HL-60 (cell line): ENCODE results near the gene GAMT.

Experiments
- DNase-seq, 2 experiments: peaks; one replicate each; pipeline ENCODE4 v3.0.0-alpha.2; 2010 to 2020; ENCODE audit warnings: low read depth in 1 of 2, low spot score in 1 of 2
- H3K27ac ChIP-seq: fragments of 250-450 bp; sonication (Bioruptor Pico); replicated peaks from 2 replicates; pipeline ENCODE4 v1.5.1; 2020; ENCODE audit warnings: mild to moderate bottlenecking, moderate library complexity
- H3K27me3 ChIP-seq: fragments of 250-450 bp; sonication (Bioruptor Pico); 2 replicates; pipeline ENCODE4 v1.5.1; 2021; ENCODE audit warnings: mild to moderate bottlenecking, moderate library complexity; ENCODE audit not compliant: insufficient read depth, poor library complexity, severe bottlenecking
- H3K4me3 ChIP-seq: replicated peaks from 2 replicates; pipeline ENCODE4 v1.5.1; 2011; ENCODE audit warnings: mild to moderate bottlenecking, control low read depth, low read length; ENCODE audit not compliant: insufficient read depth
- GABPA ChIP-seq: IDR thresholded peaks from 2 replicates; pipeline ENCODE4 v1.6.1; 2012; ENCODE audit warnings: low read depth
- POLR2AphosphoS5 ChIP-seq: IDR thresholded peaks from 2 replicates; pipeline ENCODE4 v1.6.1; 2012; ENCODE audit warnings: low read depth
- SPI1 ChIP-seq: IDR thresholded peaks from 2 replicates; pipeline ENCODE4 v1.6.1; 2012; ENCODE audit warnings: low read depth, mild to moderate bottlenecking, borderline replicate concordance
- TF ChIP-seq, protein P1 (sequence below): IDR thresholded peaks from 2 replicates; pipeline ENCODE4 v1.6.1; 2012; ENCODE audit warnings: low read depth; ENCODE audit not compliant: insufficient replicate concordance
- TF ChIP-seq, protein P2 (sequence below): IDR thresholded peaks from one replicate; pipeline ENCODE4 v1.5.1; 2011; ENCODE audit warnings: low read length, control low read depth, inconsistent platforms; ENCODE audit not compliant: insufficient read depth

GAMT gene

DNA sequence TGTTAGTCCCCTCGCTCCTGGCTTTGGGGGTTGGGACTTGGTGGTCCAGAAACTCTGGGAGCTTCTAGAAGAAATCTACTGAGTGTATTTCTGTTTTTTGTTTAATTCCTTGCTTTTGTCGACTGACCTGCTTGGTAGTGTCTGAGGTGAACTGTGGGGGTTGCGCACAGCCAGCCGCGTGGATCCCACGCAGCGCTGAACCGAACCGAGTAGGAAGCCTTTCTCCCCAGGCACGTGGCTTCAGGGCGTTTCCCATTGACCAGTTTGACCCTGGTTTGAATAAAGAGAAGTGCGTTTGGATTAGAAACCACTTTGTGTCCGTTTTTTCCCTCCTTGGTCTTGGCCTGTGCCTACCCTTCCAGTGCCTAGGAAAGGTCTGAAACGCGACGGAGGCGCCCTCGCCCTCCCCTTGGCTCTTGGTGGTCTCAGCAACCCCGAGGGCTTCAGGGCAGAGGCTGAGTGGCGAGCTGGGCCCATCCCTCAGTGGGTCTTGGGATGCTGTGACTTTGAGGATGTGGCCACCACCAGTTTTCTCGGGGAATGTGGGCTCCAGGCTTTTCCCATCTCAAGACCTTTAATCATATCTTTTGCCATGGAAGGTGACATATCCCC lies 34.1 kb upstream of the GAMT start:
- no peak for DNase-seq
- no peak overlapping the region for H3K27ac ChIP-seq
- TF ChIP-seq, protein P1, sequence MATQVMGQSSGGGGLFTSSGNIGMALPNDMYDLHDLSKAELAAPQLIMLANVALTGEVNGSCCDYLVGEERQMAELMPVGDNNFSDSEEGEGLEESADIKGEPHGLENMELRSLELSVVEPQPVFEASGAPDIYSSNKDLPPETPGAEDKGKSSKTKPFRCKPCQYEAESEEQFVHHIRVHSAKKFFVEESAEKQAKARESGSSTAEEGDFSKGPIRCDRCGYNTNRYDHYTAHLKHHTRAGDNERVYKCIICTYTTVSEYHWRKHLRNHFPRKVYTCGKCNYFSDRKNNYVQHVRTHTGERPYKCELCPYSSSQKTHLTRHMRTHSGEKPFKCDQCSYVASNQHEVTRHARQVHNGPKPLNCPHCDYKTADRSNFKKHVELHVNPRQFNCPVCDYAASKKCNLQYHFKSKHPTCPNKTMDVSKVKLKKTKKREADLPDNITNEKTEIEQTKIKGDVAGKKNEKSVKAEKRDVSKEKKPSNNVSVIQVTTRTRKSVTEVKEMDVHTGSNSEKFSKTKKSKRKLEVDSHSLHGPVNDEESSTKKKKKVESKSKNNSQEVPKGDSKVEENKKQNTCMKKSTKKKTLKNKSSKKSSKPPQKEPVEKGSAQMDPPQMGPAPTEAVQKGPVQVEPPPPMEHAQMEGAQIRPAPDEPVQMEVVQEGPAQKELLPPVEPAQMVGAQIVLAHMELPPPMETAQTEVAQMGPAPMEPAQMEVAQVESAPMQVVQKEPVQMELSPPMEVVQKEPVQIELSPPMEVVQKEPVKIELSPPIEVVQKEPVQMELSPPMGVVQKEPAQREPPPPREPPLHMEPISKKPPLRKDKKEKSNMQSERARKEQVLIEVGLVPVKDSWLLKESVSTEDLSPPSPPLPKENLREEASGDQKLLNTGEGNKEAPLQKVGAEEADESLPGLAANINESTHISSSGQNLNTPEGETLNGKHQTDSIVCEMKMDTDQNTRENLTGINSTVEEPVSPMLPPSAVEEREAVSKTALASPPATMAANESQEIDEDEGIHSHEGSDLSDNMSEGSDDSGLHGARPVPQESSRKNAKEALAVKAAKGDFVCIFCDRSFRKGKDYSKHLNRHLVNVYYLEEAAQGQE = no peak
- TF ChIP-seq POLR2AphosphoS5 (peak; percentile 48; the same call in 1 of the 2 replicates), GABPA (no peak)
- H3K27me3 ChIP-seq = no peaks in the 10 kb centered on the region
- no peak overlapping the region for H3K4me3 ChIP-seq

DNA sequence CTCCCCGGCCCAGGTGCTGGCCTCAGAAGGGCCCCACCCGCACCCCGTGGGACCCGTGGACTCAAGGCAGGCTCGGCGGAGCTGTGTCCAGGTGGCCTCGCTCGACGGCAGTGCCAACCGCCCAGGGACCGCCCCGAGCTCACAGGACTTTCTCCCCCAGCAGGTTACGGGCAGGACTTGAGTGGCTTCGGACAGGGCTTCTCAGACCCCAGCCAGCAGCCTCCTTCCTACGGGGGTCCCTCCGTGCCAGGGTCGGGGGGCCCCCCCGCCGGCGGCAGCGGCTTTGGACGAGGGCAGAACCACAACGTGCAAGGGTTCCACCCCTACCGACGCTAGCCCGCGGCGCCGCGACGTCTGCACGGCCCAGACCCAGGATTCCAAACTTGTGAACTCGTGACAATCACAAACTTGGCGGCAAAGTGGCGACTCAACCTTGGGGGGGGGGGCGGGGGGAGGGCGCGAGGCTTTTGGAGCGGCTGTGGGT lies 33.3 kb upstream of the GAMT start:
- DNase-seq = no peak
- Histone ChIP-seq H3K4me3 (no peak overlapping the region), H3K27me3 (no peaks in the 10 kb centered on the region), H3K27ac (no peak overlapping the region)
- TF ChIP-seq POLR2AphosphoS5 = no peak
- TF ChIP-seq, protein P1 = no peak
- TF ChIP-seq, protein P2, sequence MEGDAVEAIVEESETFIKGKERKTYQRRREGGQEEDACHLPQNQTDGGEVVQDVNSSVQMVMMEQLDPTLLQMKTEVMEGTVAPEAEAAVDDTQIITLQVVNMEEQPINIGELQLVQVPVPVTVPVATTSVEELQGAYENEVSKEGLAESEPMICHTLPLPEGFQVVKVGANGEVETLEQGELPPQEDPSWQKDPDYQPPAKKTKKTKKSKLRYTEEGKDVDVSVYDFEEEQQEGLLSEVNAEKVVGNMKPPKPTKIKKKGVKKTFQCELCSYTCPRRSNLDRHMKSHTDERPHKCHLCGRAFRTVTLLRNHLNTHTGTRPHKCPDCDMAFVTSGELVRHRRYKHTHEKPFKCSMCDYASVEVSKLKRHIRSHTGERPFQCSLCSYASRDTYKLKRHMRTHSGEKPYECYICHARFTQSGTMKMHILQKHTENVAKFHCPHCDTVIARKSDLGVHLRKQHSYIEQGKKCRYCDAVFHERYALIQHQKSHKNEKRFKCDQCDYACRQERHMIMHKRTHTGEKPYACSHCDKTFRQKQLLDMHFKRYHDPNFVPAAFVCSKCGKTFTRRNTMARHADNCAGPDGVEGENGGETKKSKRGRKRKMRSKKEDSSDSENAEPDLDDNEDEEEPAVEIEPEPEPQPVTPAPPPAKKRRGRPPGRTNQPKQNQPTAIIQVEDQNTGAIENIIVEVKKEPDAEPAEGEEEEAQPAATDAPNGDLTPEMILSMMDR = no peak
- no peak for TF ChIP-seq SPI1
- no peak for TF ChIP-seq GABPA

DNA sequence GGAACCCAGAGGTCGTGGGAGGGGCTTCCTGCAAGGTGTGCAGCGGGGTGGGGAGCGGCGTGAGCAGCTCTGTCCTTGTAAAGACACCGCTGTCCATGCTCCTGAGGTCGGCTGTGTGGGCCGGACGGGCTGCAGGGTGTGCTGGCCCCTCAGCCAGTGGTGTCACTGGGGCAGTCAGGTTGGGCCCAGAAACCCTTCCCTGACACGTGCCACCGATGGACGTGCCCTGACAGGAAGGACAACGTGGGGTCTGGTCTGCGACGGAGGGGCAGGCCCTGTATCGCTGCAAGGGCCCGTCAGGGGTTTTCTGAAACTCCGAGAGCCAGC lies 32.7 kb upstream of the GAMT start:
- no peak for TF ChIP-seq POLR2AphosphoS5
- TF ChIP-seq, protein P1 = no peak
- no peak for TF ChIP-seq GABPA
- no peak for TF ChIP-seq SPI1
- TF ChIP-seq, protein P2 = no peak
- Histone ChIP-seq H3K27me3 (no peaks in the 10 kb centered on the region), H3K4me3 (no peak overlapping the region), H3K27ac (no peak overlapping the region)
- no peak for DNase-seq
